ENCODE results near the gene PPA1.
"Not testable (repeated sequence)": the region's sequence is repeated elsewhere in the genome, so short reads cannot be mapped to it uniquely, and the experiment has no call there.

Gene PPA1

GRCh38 chr10:70255329-70256299, 22.4 kb upstream of the PPA1 start:
- H3K27ac ChIP-seq: no peak overlapping the region
- peak; percentile 62 for DNase-seq (ENCODE audit: low spot score)
- TF ChIP-seq CTCF (IDR thresholded peaks at IDR 0.05): no peak
- peak overlapping the region; percentile 35 for H3K4me3 ChIP-seq

- Histone ChIP-seq H3K4me3 (peak overlapping the region; percentile 35), H3K27ac (no peak overlapping the region)
- DNase-seq (ENCODE audit: low spot score): peak; percentile 29
- TF ChIP-seq CTCF (IDR thresholded peaks at IDR 0.05): no peak
These were observed 21.6 kb upstream of the PPA1 start for GRCh38 chr10:70254778-70255328.

DNA sequence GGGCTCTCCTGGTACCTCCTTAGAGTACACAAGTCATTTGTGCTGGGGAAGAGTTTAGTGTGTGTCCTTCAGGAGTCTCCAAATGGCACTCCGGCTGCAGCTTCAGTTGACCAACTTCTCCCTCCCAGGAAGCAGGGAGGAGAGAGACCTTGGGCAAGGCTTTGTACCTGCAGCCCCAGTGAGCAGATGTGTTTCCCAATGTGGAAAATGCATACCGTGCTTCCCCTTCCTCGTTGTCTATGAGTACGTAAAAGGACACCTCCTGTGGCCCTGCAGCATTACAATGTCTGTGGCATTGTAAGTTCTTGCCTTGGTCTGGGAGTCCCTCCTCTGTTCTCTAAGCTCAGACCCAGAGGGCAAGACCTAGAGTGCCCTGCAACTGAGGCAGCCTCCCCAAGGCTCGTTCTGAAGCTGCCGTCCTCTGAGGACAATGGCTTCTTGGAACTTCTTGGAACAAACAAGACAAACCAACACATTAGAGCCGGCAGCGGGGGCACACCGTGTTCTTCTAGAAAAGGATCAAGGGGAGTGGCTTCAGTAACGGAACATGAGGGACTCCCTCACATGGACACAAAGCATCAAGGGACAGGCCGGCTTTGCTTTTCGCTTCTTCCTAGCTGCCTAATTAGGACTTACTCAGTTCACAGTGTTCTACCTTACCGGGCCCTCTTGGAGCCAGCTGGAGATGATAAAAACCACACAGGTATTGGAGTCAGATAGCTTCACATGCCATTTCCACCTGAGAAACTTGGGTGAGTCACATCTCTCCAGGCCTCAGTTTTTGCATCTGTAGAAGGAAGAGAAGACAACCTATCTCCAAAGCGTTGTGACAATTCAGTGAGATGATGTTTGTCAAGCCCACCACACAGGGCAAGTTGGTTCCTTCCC, 20.9 kb upstream of the PPA1 start:
- no peak for TF ChIP-seq CTCF (IDR thresholded peaks at IDR 0.05)
- DNase-seq (ENCODE audit: low spot score): peak; percentile 58
- Histone ChIP-seq H3K27ac (no peak overlapping the region), H3K4me3 (no peak overlapping the region)

- Histone ChIP-seq H3K4me3 (no peak overlapping the region), H3K27ac (no peak overlapping the region)
- peak; percentile 53 for DNase-seq (ENCODE audit: low spot score)
- no peak for TF ChIP-seq CTCF (IDR thresholded peaks at IDR 0.05)
These were observed 17.9 kb upstream of the PPA1 start for GRCh38 chr10:70250961-70251680.

GRCh38 chr10:70247360-70247759, 14.1 kb upstream of the PPA1 start:
- TF ChIP-seq CTCF (IDR thresholded peaks at IDR 0.05): no peak

GRCh38 chr10:70241081-70241480, 7.9 kb upstream of the PPA1 start:
- no peak for DNase-seq (ENCODE audit: low spot score)
- no peak overlapping the region for H3K4me3 ChIP-seq
- no peak overlapping the region for H3K27ac ChIP-seq
- no peak for TF ChIP-seq CTCF (IDR thresholded peaks at IDR 0.05)

More at GRCh38 chr10:70247360-70247759, 14.1 kb upstream of the PPA1 start:
- Histone ChIP-seq H3K4me3 (no peak overlapping the region), H3K27ac (no peak overlapping the region)
- no peak for DNase-seq (ENCODE audit: low spot score)

GRCh38 chr10:70239986-70240385, 6.8 kb upstream of the PPA1 start:
- not testable (repeated sequence) for DNase-seq (ENCODE audit: low spot score)

DNA sequence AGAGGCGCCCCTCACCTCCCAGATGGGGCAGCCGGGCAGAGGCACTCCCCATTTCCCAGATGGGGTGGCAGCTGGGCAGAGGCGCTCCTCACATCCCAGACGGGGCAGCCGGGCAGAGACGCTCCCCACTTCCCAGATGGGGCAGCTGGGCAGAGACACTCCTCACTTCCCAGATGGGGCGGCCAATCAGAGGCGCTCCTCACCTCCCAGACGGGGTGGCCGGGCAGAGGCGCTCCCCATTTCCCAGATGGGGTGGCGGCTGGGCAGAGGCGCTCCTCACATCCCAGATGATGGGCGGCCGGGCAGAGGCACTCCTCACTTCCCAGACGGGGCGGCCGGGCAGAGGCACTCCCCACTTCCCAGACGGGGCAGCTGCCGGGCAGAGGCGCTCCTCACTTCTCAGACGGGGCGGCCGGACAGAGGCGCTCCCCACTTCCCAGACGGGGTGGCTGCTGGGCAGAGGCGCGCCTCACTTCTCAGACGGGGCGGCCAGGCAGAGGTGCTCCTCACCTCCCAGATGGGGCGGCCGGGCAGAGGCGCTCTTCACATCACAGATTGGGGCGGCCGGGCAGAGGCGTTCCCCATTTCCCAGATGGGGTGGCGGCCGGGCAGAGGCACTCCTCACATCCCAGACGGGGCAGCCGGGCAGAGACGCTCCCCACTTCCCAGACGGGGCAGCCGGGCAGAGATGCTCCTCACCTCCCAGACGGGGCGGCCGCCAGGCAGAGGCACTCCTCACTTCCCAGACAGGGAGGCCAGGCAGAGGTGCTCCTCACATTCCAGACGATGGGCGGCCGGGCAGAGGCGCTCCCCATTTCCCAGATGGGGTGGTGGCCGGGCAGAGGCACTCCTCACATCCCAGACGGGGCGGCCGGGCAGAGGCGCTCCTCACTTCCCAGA, 6.1 kb upstream of the PPA1 start:
- H3K27ac ChIP-seq; H3K4me3 ChIP-seq; DNase-seq (ENCODE audit: low spot score): not testable (repeated sequence)

More at GRCh38 chr10:70239986-70240385, 6.8 kb upstream of the PPA1 start:
- H3K4me3 ChIP-seq, H3K27ac ChIP-seq: not testable (repeated sequence)

- H3K4me3 ChIP-seq; DNase-seq (ENCODE audit: low spot score); H3K27ac ChIP-seq: not testable (repeated sequence)
These were observed 4.8 kb upstream of the PPA1 start for GRCh38 chr10:70237958-70238536.

Measured in coronary artery (tissue), 2 donors.